DOHH2 (cell line): ENCODE measurements around the gene NDUFB5.

ENCODE experiments used
- H3F3A ChIP-seq: fragments of 200-600 bp; sonication (generic), shearing (Covaris generic); 2 replicates; pipeline ENCODE4 v1.6.0; 2016; ENCODE audit warnings: antibody characterized with exemption, mild to moderate bottlenecking; ENCODE audit not compliant: control insufficient read depth, insufficient read depth
- H3K27ac ChIP-seq: fragments of 200-600 bp; sonication (generic); 2 replicates; pipeline ENCODE4 v1.5.1; 2014; ENCODE audit warnings: low read depth, mild to moderate bottlenecking, low read length, moderate library complexity
- H3K27me3 ChIP-seq: fragments of 200-600 bp; sonication (generic); 2 replicates; pipeline ENCODE4 v1.6.1; 2014; ENCODE audit warnings: mild to moderate bottlenecking, low read length, mixed read lengths; ENCODE audit not compliant: control insufficient read depth
- H3K36me3 ChIP-seq: fragments of 200-600 bp; sonication (generic); 2 replicates; pipeline ENCODE4 v1.6.1; 2014; ENCODE audit warnings: mild to moderate bottlenecking, low read length, moderate library complexity, mixed read lengths; ENCODE audit not compliant: control insufficient read depth
- H3K4me1 ChIP-seq: fragments of 200-600 bp; sonication (generic); 2 replicates; pipeline ENCODE4 v1.6.1; 2014; ENCODE audit warnings: mild to moderate bottlenecking, low read length, mixed read lengths; ENCODE audit not compliant: control insufficient read depth
- H3K4me2 ChIP-seq: fragments of 200-600 bp; sonication (generic); 2 replicates; pipeline ENCODE4 v1.6.0; 2014; ENCODE audit warnings: mild to moderate bottlenecking, low read length, moderate library complexity
- H3K4me3 ChIP-seq: fragments of 200-600 bp; sonication (generic); 2 replicates; pipeline ENCODE4 v1.5.1; 2014; ENCODE audit warnings: mild to moderate bottlenecking, low read length, mixed read lengths
- H3K79me2 ChIP-seq: fragments of 200-600 bp; sonication (generic); 2 replicates; pipeline ENCODE4 v1.6.1; 2014; ENCODE audit warnings: mild to moderate bottlenecking, low read length, mixed read lengths; ENCODE audit not compliant: control insufficient read depth
- H3K9me2 ChIP-seq: fragments of 200-600 bp; sonication (generic); replicated peaks from 2 replicates; pipeline ENCODE4 v1.6.1; 2014; ENCODE audit warnings: mild to moderate bottlenecking, low read length, mixed read lengths; ENCODE audit not compliant: control insufficient read depth
- H3K9me3 ChIP-seq: fragments of 200-600 bp; sonication (generic); 2 replicates; pipeline ENCODE4 v1.6.1; 2014; ENCODE audit warnings: antibody characterized with exemption, low read length, mixed read lengths; ENCODE audit not compliant: control insufficient read depth, insufficient read depth
- H4K20me1 ChIP-seq: fragments of 200-600 bp; sonication (generic); 2 replicates; pipeline ENCODE4 v1.6.0; 2014; ENCODE audit warnings: low read depth, mild to moderate bottlenecking, antibody characterized with exemption, low read length, moderate library complexity; ENCODE audit not compliant: control insufficient read depth, insufficient read depth
- EZH2phosphoT487 ChIP-seq: fragments of 200-600 bp; sonication (generic); IDR thresholded peaks from 2 replicates; pipeline ENCODE4 v1.6.1; 2017; ENCODE audit warnings: borderline replicate concordance, mild to moderate bottlenecking, antibody characterized with exemption, low read length, moderate library complexity, mixed read lengths
- TF ChIP-seq, protein P1 (sequence below): fragments of 200-600 bp; sonication (generic); IDR thresholded peaks from one replicate; pipeline ENCODE4 v1.5.1; 2014; ENCODE audit warnings: antibody characterized with exemption, mild to moderate bottlenecking, low read depth, low read length; ENCODE audit not compliant: poor library complexity, severe bottlenecking

NDUFB5 gene

DNA sequence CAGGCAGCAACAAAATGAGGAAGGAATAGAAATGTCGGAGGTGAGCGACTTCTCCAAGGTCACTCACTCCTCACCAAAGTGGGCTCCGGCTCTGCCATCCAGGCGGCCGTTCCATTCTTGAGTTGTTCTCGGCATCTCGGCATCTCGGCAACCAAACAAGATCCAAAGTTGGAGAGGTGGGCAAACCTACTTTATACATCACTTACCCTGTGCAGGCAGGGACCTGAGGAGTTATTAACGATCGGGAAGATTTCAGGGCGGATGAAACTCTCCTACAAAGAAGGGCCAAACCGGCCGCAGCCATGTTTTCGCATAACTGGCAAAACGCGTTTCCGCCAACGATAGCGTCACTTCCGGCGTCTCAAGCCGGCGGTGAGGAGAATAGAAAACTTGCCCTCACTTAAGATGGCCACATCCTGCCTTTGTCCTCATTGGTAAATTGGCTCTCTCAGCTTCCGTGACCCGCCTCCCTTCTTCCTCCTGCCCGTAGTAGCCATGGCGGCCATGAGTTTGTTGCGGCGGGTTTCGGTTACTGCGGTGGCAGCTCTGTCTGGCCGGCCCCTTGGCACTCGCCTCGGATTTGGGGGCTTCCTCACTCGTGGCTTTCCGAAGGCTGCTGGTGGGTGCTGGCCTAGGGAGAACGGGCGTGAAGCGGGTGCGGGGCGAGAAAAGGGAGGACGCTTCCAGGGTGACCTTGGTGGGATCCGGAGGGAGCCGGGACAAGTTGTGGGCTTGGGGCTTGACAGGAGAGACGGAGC is at the start of gene NDUFB5, which contains the start of gene MRPL47:
Gene NDUFB5, plus strand, starts transcription at position 474 of the 758 bp plus-strand sequence. Its CDS starts 22 bp downstream, at position 496.
Gene MRPL47, minus strand, starts transcription at position 318 of the 758 bp plus-strand sequence. Its CDS starts 14 bp downstream, at position 304.
- H3K4me2 ChIP-seq, result peak within 1 kb of the TSS; percentile 69
- peaks cover 90% of the 10 kb centered on the region for H3K79me2 ChIP-seq
- TF ChIP-seq, protein P1, sequence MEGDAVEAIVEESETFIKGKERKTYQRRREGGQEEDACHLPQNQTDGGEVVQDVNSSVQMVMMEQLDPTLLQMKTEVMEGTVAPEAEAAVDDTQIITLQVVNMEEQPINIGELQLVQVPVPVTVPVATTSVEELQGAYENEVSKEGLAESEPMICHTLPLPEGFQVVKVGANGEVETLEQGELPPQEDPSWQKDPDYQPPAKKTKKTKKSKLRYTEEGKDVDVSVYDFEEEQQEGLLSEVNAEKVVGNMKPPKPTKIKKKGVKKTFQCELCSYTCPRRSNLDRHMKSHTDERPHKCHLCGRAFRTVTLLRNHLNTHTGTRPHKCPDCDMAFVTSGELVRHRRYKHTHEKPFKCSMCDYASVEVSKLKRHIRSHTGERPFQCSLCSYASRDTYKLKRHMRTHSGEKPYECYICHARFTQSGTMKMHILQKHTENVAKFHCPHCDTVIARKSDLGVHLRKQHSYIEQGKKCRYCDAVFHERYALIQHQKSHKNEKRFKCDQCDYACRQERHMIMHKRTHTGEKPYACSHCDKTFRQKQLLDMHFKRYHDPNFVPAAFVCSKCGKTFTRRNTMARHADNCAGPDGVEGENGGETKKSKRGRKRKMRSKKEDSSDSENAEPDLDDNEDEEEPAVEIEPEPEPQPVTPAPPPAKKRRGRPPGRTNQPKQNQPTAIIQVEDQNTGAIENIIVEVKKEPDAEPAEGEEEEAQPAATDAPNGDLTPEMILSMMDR, result no peak
- TF ChIP-seq EZH2phosphoT487, result no peak
- H3K9me3 ChIP-seq, result no peaks in the 10 kb centered on the region
- H4K20me1 ChIP-seq, result no peaks in the 10 kb centered on the region; the same call in 1 of the 2 replicates
- peaks cover 55% of the 10 kb centered on the region for H3K36me3 ChIP-seq
- peaks cover 10% of the 10 kb centered on the region for H3F3A ChIP-seq
- no peaks in the 10 kb centered on the region for H3K9me2 ChIP-seq
- H3K4me1 ChIP-seq, result peaks cover 48% of the 10 kb centered on the region
- no peaks in the 10 kb centered on the region for H3K27me3 ChIP-seq
- H3K4me3 ChIP-seq, result peak within 1 kb of the TSS; percentile 86
- H3K27ac ChIP-seq, result peak within 1 kb of the TSS; percentile 63

DNA sequence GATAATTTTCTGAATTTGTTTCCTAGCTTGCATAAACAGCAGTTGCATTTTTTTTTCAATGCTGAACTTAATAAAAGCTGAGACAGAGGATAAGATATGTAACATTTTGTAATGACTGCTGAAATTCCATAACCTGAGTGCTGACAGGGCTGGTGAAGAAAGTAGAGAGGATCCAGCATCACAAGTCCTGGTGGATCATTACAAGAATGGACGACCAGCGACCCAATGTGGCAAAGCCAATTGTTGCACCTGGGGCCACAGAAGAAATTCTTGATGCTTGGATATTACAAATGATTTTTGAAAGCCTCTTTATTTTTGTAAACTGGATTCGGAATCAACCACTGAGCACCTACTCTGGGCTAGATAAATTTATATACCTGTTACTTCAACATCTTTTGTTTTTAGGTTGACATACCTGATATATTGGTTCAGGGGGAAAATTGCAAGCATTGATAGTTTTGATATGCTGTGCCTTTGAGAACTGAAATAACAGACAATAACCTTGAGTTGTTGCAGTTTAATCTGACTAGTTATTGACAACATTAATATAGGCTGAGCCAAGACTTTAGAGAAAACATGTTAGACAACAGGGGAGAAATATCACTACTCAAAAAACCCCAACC is 45.7 kb upstream of the NDUFB5 start:
- Histone ChIP-seq H3F3A (peaks cover 3% of the 10 kb centered on the region; the same call in 1 of the 2 replicates), H3K27ac (no peak overlapping the region), H3K9me2 (no peaks in the 10 kb centered on the region), H3K4me2 (no peak overlapping the region), H3K27me3 (no peaks in the 10 kb centered on the region), H3K4me3 (no peak overlapping the region), H3K36me3 (peaks cover 3% of the 10 kb centered on the region; the same call in 1 of the 2 replicates), H3K79me2 (peaks cover 8% of the 10 kb centered on the region), H3K4me1 (peaks cover 7% of the 10 kb centered on the region), H3K9me3 (no peaks in the 10 kb centered on the region), H4K20me1 (no peaks in the 10 kb centered on the region)
- TF ChIP-seq, protein P1, result peak; percentile 87
- no peak for TF ChIP-seq EZH2phosphoT487

DNA sequence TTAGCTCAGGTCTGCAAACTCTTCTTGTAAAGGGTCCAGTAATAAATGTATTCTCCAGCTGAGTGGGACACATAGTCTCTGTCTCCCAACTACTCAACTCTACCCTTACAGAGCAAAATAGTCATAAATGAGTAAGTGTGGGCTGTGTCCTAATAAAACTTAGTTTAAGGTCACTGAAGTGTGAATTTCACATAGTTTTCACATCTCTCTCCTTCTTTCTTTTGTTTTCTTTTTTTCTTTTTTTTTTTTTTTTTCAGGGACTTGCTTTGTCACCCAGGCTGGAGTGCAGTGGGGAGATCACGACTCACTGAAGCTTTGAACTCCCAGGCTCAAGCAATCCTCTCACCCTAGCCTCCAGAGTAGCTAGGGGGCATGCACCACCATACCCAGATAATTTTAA is 43.8 kb upstream of the NDUFB5 start:
- Histone ChIP-seq H3K9me2 (no peaks in the 10 kb centered on the region), H3K36me3 (peaks cover 3% of the 10 kb centered on the region; the same call in 1 of the 2 replicates)

More for the DNA sequence above, 43.8 kb upstream of the NDUFB5 start:
- Histone ChIP-seq H3K4me2 (no peak overlapping the region), H3K4me1 (peaks cover 25% of the 10 kb centered on the region), H3F3A (peaks cover 3% of the 10 kb centered on the region; the same call in 1 of the 2 replicates), H3K4me3 (no peak overlapping the region), H3K27me3 (no peaks in the 10 kb centered on the region), H3K9me3 (no peaks in the 10 kb centered on the region), H3K79me2 (peaks cover 27% of the 10 kb centered on the region), H3K27ac (no peak overlapping the region), H4K20me1 (peaks cover 7% of the 10 kb centered on the region; the same call in 1 of the 2 replicates)
- TF ChIP-seq, protein P1, result no peak
